ENCODE data around the gene COX6A2.
"Not testable (repeated sequence)": the region's sequence is repeated elsewhere in the genome, so short reads cannot be mapped to it uniquely, and the experiment has no call there.

The COX6A2 gene

DNA sequence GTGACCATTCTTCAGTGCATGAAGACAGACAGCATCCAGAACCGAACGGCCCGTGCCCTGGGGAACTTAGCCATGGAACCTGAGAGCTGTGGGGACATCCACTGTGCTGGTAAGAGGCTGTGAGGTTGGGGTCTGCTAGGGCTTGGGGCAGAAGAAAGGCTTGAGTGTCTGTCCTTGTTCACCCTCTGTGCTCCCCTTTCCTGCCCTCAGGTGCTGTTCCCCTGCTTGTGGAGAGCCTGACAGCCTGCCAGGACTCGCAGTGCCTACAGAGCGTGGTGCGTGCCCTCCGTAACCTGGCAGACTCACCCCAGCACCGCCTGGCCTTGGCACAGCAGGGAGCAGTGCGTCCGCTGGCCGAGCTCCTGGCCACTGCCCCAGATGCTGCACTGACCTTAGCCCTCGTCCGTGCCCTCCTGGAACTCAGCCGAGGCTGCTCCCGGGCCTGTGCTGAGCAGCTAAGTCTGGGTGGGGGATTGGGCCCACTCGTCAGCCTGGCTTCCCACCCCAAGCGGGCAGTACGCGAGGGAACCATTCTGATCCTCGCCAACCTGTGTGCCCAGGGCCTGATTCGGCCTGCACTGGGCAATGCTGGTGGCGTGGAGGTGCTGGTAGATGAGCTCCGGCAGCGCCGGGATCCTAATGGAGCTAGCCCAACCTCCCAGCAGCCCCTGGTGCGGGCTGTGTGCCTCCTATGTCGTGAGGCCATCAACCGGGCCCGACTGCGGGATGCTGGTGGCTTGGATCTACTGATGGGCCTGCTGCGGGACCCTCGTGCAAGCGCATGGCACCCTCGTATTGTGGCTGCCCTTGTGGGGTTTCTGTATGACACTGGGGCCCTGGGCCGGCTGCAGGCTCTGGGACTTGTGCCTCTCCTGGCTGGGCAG lies 34.0 kb upstream of the COX6A2 start:
- no peak for DNase-seq

DNA sequence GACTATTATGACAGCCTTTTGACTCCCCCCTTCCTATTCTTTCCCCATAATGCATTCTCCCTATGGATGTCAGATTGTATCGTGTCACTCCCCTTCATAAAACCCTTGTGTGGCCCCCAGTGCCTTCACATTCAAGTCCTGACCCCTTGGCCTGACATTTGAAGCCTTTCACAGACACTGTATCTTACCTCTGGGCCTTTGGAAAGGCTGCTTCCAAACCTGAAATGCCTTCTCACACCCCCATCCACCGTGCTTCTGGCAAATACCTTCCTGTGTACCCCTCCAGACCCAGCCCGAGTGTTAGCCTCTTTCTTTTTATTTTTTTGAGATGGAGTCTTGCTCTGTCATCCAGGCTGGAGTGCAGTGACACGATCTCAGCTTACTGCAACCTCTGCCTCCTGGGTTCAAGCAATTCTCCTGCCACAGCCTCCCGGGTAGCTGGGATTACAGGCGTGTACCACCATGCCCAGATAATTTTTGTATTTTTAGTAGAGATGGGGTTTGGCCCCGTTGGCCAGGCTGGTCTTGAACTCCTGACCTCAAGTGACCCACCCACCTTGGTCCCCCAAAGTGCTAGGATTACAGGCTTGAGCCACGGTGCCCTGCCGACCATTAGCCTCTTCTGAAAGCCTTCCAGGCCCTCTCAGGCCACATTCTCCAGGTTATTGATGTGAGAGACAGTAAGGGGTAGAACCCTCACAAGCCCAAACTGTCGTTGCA lies 33.2 kb upstream of the COX6A2 start:
- no peak for DNase-seq

DNA sequence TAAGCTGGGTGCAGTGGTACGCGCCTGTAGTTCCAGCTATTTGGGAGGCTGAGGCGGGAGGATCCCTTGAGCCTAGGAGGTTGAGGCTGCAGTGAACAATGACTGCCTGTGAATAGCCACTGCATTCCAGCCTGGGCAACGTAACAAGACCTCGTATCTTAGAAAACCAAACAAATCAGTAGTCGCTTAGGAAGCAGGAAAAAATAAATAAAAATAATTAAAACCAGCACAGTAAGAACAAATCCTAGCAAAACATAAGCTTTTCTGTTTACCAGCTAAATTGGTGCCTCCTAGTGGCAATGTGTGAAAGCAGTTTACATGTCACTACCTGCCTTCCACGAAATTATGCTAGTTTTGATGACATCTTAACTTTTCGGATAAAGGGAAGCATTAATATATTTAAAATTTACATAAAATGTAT lies 32.4 kb upstream of the COX6A2 start:
- DNase-seq, result peak; percentile 50

DNA sequence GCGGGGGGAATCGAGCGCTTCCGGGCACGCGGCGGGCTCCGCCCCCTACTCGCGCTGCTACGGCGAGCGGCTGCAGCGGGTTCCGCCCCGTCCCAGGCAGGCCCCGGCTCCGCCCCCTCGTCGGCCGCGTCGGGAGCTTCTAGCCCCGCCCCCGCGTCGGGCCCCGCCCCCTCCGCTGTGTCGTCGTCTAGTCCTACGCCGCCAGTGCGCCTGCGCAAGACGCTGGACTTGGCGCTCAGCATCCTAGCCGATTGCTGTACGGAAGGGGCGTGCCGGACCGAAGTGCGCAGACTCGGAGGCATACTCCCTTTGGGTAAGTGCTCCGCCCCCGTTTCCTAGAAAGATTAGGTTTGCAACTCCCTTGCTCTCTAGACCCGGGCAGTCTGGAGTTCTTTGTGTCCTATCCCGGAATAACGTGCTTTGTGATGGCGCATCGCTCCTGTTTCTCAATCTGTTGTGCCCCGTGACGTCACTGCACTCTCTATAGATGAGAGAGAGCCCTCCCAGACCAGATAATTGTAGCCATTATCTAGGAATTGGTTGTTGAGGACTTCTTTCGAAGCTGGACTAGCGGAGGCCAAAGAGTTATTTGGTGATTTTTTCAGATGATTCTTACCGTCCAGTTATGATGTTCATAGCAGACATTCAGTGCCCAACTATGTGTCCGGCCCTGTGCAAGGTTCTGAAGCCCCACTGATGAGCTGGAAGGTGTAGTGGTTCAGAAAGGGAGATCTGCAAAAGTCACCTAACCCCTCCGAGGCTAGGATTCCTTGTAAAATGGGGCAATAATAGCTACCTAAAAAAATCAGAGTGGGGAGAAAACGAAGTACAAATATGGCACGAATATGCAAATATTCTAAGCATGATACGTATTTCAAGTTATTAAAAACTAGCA lies 31.8 kb upstream of the COX6A2 start:
- peak; percentile 99 for DNase-seq

DNA sequence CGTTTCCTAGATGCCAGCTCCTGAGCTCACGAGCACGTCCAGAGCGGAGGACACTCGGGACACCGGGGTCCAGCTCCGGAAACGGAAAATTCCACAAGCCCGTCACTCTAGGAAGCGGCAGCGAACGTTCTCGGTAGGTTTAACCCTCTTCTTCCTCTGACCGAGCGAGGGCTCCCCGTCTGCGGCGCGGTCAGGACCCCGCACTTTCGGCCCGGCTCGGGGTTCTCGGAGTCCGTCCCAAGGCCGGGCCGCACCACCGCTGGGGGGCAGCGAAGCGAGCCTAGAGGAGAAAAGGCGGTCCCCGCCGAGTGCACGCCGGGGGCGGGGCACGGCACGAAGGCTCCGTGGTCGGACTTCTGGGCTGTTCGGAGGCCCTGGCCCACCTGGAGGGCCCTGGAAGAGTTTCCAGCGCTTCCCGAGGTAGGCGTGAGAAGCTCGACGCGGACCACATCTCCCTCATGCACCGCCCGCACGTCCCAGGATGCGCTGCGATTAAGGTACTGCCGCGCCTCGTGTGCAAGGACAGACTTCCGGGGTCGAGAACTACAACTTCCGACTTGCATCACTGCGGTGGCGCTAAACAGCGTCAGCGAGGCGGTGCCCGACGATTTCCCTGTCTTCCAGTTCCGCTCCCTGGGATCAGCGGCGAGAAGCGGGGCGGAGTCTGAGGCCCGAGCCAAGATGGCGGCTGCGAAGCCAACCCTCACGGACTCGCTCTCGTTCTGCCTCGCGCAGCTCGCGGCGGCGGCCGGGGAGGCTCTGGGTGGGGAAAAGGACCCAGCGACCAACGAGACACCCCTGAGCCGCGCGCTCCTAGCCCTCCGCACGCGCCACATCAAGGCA lies 30.9 kb upstream of the COX6A2 start, which contains the start of gene ARMC5:
ARMC5 (plus strand) TSS at position 658 of the 843 bp plus-strand sequence; CDS start at position 682, 24 bp downstream.
- DNase-seq, result peak; percentile 98

DNA sequence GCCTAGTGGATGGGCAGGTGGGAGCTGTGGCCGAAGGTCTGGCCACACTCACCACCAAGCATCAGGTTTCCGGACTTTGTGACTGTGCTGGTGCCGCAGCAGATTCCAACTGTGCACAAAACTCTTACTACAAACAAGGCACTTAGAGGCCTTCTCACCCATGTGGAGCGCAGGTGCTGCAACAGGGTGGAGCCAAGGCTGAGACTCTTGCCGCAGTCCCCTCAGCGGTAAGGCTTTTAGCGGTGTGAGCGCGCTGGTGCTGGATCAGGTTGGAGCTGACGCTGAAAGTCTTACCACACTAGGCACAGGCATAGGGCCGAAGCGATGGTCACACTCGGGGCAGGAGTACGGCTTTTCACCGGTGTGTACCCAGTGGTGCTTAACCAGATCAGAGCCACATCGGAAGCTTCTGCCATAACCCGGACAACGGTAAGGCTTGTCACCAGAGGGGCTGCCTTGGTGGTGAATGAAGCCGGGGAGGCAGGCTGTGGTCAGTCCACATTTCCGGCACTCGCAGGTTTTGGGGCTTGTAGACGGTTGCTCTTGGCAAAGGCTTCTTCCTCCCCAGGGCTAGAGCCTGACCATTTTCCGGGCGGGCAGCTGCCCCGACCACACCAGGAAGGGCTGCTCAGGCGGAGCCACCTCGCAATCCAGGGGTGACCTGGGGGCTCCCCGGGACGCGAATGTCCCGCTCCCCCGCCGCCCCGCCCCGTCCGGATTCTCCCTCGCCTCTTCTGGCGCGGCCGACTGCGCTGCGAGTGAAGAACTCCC lies 30.1 kb upstream of the COX6A2 start:
- no peak for DNase-seq

DNA sequence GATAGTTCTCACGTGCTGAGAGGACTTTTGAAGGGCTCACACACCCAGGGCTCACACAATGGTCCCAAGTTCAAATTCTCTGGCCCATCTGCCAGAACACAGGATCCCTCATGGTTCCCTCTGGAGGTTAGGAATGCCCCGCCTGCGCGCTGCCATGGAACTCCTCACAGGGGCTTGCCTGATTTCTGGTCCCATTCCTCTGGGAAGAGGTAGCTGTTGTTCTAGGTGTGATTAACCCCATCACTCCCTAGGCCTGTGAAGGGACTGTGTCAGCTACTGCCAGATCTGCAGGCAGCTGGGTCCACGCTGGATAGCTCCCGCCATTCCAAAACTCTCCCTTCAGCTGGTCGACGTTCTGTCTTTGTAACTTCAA lies 28.8 kb upstream of the COX6A2 start:
- DNase-seq, result no peak

DNA sequence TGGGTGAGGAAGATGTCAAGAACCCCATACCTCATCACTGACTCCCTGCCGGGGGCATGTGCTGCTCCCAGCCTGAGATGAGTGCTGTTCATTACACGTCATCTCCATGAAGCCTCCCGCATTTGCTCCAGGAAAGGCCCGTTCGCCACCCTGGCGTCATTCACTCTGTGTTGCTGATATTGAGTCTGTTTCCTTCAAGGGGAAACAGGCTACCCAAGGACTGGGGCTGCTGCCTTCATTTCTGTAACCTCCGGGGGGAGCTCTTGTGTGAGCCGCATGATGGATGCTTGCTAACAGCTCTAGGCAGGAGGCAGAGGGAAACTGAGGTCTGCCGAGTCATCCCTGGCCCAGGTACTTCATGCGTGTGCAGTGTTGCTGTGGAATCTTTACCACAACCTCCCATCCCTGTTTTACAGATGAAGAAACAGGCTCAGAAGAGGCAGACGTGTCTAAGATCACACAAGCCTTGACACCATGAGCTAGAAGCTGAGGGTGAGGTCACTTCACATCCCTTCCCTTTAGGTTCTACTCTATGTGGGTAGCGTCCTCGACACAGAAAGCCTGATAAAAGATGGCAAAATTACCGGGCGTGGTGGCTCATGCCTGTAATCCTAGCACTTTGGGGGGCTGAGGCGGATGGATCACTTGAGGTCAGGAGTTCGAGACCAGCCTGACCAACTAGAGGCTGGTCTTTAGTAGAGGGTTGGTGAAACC lies 27.6 kb upstream of the COX6A2 start:
- no peak for DNase-seq

DNA sequence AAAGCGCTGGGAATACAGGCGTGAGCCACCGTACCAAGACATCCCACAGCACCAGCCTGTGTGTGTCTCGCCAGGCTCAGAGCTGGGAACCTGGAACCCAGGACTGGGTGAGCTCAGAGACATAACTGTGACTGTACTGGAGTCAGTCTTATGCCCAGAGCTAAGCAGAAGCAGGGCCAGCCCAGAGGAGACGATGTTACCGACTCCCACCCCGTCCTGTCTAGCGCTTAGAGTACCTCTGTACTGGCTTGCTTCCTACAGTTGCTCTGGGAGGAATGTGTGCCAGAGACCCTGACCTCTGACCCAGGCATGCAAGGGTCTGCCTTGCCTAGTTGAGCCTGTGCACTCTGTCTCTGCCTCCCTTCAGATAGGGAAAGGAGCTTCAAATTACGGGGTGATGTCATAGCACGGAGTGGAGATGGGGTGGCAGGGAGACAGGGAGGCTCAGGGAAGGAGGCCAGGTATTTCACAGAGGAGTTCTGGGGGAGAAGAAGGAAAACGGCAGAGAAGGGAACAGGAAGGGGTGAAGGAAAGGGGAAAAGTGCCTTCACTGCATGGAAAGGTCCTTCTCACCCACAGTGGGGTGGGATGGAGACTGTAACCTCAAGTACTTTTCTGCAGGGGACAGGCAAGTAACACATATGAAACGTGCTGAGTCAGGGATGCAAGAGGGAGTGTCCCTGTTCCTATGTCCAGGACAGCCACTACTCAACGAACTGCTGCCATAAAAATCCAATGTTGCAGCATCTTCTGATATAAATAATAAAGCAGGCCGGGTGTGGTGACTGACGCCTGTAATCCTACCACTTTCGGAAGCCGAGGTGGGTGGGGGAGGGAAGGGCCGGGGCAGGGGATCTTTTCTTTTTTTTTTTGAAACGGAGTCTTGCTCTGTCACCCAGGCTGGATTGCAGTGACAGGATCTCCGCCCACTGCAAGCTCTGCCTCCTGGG lies 25.4 kb upstream of the COX6A2 start:
- DNase-seq, result peak; percentile 31

DNA sequence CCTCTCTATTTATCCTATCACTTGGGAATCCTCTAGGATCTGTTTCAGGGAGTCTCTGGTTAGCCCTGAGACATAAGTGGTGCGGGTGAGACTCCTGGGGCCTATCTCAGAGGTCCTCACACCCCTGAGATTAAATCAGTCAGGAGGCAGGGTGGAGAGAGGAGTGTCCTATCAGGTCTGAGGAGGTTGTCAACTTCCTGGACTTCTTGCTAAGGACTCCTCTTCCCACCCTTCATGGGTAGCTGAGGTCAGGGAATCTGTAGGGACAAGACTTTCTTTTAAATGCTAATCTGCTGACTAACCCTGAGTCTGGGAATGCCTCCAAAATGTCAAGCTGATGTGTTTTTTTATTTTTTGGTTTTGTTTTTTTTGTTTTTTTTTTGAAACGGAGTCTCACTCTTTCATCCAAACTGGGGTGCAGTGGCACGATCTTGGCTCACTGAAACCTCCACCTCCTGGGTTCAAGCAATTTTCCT lies 24.5 kb upstream of the COX6A2 start:
- DNase-seq, result peak; percentile 92

DNA sequence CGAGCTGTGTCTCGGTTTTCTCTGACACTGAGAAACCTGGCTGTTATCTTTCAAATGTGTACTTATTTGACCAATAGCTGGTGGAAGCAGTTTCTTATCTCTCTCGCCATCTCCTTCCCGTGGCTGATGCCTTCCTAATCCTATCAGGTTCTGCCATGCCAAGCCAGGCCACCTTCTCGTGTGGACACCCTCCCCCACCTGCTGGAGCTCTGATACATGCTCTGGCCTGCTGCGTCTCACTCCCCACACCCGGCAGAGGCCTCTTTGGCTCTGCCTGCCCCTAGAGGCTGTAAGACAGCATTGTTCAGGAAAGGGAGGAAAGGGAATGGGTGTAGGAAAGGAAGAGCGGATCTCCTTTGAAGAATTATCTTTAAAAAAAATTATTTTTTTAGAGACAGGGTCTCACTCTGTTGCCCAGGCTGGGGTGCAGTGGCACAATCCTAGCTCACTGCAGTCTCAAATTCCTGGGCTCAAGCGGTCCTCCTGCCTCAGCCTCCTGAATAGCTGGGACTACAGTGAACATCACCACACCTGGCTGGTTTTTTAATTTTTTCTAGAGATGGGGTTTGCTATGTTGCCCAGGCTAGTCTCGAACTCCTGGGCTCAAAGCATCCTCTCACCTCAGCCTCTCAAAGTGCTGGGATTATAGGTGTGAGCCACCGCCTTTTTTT lies 23.7 kb upstream of the COX6A2 start:
- peak; percentile 76 for DNase-seq

DNA sequence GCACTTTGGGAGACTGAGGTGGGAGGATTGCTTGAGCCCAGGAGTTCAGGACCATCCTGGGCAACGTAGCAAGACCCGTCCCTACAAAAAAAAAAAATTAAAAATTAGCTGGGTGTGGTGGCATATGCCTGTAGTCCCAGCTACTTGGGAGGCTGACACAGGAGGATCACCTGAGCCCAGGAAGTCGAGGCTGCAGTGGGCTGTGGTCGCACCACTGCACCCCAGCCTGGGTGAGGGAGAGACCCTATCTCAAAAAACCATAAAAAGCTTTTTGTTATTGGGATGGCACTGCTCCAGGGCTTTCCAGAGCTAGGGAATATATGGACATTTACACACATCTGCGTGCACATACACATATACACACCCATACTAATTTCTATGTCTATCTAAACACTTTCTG lies 23.0 kb upstream of the COX6A2 start:
- DNase-seq, result no peak

DNA sequence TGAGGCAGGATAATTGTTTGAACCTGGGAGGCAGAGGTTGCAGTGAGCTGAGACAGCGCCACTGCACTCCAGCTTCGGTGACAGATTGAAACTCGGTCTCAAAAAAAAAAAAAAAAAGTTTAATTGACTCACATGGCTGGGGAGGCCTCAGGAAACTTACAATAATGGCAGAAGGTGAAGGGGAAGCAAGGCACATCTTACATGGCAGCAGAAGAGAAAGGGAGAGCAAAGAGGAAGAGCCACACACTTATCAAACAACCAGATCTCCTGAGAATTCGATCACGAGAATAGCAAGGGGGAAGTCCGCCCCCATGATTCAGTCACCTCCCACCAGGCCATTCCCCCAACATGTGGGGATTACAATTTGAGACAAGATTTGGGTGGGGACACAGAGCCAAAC lies 17.8 kb upstream of the COX6A2 start:
- DNase-seq, result not testable (repeated sequence)

DNA sequence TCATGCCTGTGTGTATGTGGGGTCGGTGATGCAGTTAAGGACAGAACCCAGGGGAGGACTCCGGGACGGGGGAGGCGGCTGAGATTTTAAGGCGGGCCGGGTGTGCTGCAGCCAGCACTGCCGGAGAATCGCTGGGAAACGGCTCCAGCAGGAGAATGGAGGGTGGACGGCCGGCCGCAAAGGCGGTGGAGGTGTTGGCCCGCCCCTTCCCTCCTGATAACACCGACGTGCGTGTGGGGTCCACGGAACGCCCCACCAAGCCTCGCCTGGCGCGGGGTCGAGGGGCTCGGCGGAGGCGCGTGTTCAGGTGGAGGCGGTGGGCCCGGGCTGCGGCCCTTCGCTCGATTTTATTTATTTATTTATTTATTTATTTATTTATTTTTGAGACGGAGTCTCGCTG lies 13.8 kb upstream of the COX6A2 start:
- DNase-seq, result no peak

DNA sequence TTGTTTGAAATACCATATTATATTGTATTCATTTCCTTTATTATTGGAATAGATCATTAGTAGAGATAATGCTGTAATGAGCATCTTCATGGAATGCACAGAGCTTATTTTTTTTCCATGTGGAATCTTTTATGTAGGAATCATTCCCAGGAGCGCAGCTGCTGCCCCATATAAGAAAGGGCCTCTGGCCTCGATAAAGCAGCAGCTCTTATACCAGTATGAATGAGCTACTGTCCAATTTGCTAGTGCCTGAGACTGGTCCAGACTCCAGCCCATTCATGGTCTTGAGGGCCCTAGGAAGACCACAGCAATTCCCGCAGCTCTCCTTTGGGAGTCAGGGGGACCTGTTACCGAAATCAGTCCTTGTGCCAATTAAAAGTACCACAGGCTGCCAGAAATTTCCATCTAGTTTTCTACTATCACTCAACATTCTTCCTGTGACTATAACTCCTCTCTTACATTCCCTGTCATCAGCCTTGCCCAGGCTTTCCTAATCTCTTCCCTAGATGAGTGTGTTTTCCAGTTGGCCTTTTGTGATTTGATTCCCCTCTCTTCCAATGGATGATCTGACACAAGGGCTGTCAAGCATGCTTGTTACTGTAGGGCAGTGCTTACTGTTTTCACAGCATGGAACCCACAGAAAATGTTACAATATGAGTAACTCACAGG lies 12.5 kb upstream of the COX6A2 start:
- peak; percentile 38 for DNase-seq

DNA sequence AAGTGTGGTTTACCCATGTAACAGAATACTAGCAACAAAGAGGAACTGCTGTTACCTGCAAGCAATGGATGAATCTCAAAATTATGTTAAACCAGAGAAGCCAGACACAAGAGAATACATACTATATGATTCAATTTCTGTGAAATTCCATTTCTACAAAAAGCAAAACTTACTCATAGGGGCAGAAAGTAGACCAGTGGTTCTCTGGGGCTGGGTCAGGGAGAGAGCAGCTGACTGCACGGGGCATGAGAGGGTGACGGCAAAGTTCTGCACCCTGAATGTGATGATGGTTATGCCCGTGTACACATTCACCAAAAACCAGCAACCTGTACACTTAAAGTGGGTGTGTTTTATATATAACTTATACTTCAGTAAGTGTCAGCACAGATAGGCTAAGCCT lies 11.4 kb upstream of the COX6A2 start:
- DNase-seq, result no peak

DNA sequence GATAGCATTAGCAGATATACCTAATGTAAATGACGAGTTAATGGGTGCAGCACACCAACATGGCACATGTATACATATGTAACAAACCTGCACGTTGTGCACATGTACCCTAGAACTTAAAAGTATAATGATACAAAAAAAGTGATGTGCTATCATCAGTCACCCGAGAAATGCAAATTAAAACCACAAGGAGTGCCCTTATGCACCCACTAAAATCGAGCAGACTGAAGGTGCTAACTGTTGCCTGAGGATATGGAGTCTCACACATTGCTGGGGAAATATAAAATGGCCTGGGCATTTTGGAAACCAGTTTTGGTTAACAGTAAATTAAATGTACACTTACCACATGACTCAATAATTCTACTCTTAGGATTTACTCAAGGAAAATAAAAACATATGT lies 10.9 kb upstream of the COX6A2 start:
- DNase-seq, result not testable (repeated sequence)

DNA sequence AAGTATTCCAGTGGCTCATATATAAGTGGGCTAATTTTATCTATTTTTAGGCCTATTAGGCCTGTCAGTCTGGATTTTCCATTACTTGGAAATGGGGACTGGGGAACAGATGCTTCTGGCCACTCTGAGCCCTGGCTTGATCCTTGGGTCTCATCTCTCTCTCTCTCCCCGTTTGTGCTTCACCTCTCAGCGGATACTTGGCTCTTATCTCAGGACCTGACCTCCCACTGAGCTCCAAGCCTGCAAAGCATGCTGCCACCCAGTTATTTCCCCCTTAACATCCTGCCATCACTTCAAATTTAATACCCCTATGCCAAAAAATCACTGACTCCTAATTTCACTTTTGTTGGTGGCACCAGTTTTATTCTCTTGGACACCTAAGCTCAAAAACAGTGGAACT lies 10.3 kb upstream of the COX6A2 start:
- DNase-seq, result no peak
